Measurements from ENCODE around the gene GLRX.
"Not testable (repeated sequence)": the region's sequence is repeated elsewhere in the genome, so short reads cannot be mapped to it uniquely, and the experiment has no call there.

GLRX gene

DNA sequence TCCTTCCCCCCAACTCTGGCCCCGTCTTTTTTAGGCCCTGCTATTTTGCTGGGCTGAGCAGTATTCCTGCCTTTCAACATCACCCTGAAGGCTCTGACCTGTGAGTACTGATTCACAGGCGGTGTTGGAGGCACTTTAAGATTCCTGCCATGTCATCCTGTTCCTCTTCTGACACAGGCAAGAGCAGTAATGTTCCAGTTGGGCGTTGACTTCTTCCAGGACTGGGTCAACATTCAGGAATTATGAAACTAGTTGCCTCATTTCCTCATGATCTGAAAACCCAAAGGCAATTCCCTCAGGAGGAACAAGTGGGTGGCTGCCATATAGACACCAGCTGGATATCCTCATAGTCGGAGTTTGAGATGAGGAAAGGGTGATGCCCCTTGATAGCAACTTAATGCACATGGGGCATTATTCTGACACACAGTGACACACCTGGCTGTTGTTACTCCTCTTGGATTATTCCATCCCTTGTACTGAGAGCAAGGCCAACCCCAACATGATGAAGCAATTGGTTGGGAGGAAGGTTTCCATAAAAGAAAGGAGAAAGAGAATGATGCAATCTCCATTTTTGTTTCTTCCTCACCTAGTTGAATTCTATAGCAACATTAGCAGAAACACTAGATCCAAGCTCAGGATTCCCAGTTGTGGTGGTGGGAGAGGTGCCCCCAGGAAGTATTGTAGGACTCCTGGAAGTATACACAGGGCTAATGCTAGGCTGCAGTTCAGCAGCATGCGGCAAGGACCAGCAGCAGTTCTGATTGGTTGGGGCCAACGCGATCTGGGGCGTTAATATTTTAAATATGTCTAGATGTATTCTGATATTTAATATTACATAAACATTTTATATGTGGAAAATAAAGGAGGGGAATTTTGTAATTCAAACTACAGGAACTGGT, 19.6 kb upstream of the GLRX start:
- DNase-seq (ENCODE audit: low read depth): peak; percentile 89
- no peak overlapping the region for H3K4me3 ChIP-seq (ENCODE audit: low read length)
- TF ChIP-seq, protein P1, sequence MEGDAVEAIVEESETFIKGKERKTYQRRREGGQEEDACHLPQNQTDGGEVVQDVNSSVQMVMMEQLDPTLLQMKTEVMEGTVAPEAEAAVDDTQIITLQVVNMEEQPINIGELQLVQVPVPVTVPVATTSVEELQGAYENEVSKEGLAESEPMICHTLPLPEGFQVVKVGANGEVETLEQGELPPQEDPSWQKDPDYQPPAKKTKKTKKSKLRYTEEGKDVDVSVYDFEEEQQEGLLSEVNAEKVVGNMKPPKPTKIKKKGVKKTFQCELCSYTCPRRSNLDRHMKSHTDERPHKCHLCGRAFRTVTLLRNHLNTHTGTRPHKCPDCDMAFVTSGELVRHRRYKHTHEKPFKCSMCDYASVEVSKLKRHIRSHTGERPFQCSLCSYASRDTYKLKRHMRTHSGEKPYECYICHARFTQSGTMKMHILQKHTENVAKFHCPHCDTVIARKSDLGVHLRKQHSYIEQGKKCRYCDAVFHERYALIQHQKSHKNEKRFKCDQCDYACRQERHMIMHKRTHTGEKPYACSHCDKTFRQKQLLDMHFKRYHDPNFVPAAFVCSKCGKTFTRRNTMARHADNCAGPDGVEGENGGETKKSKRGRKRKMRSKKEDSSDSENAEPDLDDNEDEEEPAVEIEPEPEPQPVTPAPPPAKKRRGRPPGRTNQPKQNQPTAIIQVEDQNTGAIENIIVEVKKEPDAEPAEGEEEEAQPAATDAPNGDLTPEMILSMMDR (conservative IDR thresholded peaks at IDR 0.05; ENCODE audit: low read length): no peak

DNA sequence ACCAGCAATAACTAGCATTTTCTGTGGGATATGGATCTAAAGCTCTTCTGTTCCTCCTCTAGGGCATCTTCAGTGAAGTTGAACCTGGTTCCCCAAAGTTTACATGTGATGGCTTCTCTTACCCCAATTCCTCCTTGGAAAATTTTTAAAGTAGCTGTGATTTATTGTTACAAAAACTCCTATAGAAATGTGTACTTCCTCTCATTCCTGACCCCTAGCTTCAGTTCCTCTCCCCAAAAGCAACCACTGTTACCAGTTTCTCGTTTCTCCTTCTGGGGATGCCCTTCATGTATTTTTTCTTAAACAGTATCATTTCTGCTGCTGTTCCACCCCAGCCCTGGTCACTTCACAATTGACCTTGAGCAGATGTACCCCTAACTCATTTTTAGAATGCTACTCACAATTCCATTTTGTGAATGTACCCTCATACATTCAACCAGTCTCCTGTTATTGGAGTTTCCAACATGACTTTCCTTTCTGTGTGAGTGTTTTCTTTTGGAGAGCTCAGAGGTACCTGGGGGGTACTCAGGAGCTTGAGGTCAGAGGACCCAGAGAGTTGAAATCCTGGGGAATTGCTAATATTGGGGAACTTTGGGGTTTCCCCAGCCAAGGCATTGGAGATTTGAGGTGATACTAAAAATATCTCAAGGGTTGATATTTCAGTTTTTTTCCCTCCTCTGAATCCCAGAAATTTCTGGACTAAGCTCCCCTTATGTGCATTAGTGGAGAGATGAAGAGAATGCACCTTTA, 18.6 kb upstream of the GLRX start:
- no peak overlapping the region for H3K4me3 ChIP-seq (ENCODE audit: low read length)
- TF ChIP-seq, protein P1 (conservative IDR thresholded peaks at IDR 0.05; ENCODE audit: low read length): no peak
- no peak for DNase-seq (ENCODE audit: low read depth)

DNA sequence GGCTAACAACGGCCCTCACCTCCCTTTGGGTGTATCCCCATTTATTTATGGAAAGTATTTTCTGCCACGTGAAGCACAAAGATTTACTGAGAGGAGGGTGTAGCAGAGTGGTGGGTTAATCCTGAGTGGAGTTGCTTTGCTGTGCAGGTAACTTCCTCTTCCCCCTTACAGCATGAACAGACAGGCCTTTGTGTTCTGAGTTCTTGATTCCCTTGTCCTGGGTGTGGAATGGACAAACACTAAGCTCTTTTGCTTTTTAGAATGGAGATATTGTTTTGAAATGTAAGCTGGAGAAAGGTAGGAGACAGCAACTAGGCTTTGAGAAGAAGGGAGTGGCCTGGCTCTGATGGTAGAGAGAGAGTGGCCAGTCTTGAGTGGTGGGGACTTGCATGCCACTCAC, 17.1 kb upstream of the GLRX start:
- no peak overlapping the region for H3K4me3 ChIP-seq (ENCODE audit: low read length)
- DNase-seq (ENCODE audit: low read depth): no peak
- TF ChIP-seq, protein P1 (conservative IDR thresholded peaks at IDR 0.05; ENCODE audit: low read length): no peak

DNA sequence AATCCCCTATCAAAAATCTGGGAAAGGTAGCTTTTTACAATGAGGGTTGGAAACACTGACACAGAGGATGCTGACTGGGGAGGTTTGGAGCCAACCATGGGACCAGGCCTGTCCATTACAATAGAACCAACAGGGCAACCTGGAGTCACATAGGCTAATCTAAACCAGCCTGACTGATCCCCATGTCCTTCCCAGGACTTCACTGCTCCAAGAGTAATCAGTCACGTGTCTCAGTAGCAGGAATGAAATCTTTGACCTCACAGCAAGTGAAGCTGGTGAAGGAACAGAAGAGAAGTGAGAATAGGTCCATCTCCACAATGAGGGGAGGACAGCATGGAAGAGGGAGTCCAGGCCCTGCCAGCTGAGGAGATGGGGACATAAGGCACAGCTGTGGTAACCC, 16.0 kb upstream of the GLRX start:
- TF ChIP-seq, protein P1 (conservative IDR thresholded peaks at IDR 0.05; ENCODE audit: low read length): no peak
- H3K4me3 ChIP-seq (ENCODE audit: low read length): no peak overlapping the region
- DNase-seq (ENCODE audit: low read depth): no peak

DNA sequence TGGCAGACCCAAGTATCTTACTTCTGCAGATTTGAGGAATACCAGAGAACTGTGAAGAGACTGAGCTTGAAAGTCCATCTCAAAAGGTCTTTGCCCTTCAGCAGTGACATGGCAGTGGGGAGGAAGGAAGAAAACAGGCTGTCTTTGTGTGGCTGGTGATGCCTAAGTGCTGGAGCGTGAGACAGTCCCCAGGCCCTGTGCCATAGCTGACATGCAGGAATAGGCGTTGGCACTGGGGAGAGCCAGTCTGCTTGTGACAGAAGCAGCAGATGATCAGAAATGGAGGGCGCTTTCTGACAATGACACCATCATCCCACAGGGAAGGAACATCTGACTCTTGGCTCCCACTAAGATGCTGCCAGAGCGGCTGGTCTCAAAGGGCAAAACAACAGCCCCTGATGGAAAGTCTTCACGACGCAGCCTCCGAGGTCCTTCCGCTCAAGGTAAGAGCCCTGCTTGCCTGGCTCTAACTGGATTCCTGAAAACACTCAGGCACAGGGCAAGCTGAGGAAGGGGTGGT, 15.5 kb upstream of the GLRX start:
- H3K4me3 ChIP-seq (ENCODE audit: low read length): no peak overlapping the region
- TF ChIP-seq, protein P1 (conservative IDR thresholded peaks at IDR 0.05; ENCODE audit: low read length): no peak
- DNase-seq (ENCODE audit: low read depth): no peak

DNA sequence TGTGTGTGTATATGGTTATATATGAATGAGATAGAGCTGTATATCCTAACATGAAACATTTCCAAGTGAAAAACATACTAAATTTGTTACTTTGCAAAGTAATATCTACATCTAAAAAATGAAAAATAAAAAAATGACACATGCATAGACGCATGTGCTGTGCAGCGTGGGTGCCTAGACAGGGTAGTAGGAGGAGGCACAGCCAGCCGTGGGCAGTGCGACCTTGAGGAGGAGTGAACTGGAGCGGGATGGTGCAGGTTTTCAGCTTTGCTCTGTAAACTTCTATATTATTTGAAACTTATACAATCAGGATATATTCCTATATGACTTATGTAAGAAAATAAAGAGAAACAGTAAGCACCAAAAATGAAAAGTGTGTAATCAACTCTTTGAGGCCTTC, 15.0 kb upstream of the GLRX start:
- H3K4me3 ChIP-seq (ENCODE audit: low read length): no peak overlapping the region
- TF ChIP-seq, protein P1 (conservative IDR thresholded peaks at IDR 0.05; ENCODE audit: low read length): no peak
- no peak for DNase-seq (ENCODE audit: low read depth)

DNA sequence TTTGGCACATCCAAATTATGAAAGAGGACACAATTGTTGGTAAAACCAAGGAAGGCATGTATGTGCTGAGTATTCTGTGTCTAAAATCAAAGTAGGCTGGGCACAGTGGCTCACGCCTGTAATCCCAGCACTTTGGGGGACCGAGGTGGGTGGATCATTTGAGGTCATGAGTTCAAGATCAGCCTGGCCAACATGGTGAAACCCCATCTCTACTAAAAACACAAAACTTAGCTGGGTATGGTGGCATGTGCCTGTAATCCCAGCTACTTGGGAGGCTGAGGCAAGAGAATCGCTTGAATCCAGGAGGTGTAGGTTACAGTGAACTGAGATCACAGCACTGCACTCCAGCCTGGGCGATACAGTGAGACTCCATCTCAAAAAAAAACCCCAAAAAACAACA, 14.4 kb upstream of the GLRX start:
- not testable (repeated sequence) for H3K4me3 ChIP-seq (ENCODE audit: low read length); DNase-seq (ENCODE audit: low read depth)
